B cell (primary cell): ENCODE measurements around the gene C1orf87.

Experiments used
- CTCF ChIP-seq: fragments of 200-600 bp; IDR thresholded peaks from one replicate; pipeline ENCODE4 v1.8.0; 2022; ENCODE audit warnings: antibody characterized with exemption, mild to moderate bottlenecking
- EZH2 ChIP-seq: IDR thresholded peaks from 2 replicates; pipeline ENCODE4 v1.6.1; 2012; ENCODE audit warnings: borderline replicate concordance, low read depth, mild to moderate bottlenecking, moderate library complexity, low read length; ENCODE audit not compliant: insufficient read depth, poor library complexity, severe bottlenecking

DNA sequence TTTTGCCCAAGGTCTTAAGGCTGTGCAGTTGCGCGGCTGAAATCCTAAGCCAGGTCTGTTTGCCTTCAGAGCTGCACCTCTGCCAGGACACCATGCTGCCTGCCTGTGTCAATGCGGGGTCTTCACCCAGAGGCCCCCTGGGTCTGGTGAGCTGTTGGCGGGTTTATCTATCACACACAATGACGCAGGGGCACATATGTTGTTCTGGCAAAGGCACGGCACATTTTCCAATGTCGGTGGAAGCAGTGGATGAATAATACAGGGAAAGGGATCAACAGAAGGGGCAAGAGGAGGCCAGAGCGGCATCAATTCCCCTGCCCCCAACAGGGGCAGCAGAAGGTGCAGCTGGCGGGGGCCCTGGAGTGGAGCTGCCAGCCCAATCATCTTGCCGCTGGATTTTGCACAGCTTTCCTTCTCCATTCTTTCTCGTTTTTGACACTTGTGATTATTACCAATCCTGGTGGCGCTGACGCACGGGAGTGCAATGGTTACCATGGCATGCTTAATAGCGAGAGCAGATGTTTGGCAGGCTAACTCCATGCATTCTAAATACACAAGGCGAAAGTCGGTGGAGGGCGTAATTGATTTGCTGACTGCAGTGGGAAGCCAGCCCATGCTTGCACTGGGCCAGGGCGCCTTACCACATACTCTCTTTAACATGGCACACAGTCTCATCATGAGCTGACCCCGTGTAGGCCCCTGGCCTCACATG is 101.2 kb downstream of the C1orf87 start:
- TF ChIP-seq CTCF (no peak), EZH2 (no peak)
